Measurements from ENCODE around the gene MPV17L.
"Not testable (repeated sequence)": the region's sequence is repeated elsewhere in the genome, so short reads cannot be mapped to it uniquely, and the experiment has no call there.

Gene MPV17L

GRCh38 chr16:15409476-15409875, 13.9 kb downstream of the MPV17L start:
- DNase-seq (ENCODE audit: low spot score), result not testable (repeated sequence)

DNA sequence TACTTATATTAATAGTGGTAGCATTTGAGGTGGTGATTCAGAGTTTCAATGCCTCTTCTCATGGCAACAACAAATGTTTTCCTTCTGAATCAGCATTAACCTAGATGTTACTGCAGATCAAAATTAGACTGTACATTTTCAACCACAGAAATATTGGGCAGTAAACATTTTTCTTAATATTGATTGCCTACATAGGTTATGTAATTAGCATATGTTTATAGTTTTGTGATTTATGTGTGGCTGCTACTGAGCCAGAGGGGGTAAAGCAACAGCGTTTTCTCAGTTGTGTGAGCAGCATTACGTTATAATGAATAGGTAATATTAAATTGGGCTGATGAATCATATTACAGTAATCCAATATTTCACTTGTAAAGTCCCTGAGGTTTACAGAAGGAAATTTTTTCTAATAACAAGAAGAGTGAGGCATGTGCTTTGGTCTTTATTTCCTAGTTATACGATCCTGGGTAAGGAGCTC, 20.0 kb downstream of the MPV17L start:
- DNase-seq (ENCODE audit: low spot score), result no peak

- no peak for DNase-seq (ENCODE audit: low spot score)
Measured at GRCh38 chr16:15417197-15417596, 21.6 kb downstream of the MPV17L start.

DNA sequence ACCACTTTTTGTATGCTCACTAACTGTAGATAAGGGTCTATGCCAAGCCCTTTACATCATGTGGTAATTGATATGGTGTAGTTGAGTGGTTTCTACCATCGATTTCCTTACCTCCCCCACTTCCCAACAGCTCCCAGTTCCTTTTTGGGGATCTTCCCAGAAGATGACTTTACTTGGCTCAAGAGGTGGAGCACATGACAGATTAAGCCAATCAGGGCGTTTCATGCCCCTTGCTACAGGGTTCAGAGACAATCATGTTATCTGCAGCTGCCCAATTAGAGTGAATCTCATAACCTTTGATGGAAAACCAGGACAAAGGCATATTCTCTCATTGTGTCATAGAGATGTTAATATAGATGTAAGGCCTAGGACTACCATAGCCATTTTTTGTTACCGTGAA, 22.7 kb downstream of the MPV17L start:
- DNase-seq (ENCODE audit: low spot score), result no peak

DNA sequence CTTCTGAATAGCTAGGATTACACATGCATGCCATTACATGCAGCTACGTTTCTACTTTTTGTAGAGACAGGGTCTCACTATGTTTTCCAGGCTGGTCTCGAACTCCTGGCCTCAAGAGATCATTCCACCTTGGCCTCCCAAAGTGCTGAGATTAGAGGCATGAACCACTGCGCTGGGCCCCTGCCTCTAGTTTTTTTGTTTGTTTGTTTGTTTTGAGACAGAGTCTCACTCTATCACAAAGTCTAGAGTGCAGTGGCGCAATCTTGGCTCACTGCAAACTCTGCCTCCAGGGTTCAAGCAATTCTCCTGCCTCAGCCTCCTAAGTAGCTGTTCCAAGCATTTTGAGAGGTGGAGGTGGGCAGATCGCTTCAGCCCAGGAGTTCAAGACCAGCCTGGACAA, 26.1 kb downstream of the MPV17L start:
- DNase-seq (ENCODE audit: low spot score), result not testable (repeated sequence)

DNA sequence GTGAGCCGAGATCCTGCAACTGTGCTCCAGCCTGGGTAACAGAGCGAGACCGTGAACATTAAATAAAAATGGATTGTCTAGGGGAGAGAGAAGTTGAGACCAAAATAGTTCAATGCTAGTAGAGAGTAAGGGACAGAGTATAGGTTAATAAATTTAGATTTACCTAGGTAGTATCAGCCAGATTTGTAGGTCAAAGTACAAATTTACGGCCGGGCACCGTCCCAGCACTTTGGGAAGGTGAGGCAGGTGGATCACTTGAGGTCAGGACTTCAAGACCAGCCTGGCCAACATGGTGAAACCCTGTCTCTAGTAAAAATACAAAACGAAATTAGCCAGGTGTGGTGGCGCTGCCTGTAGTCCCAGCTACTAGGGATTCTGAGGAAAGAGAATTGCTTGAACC, 26.7 kb downstream of the MPV17L start:
- no peak for DNase-seq (ENCODE audit: low spot score)

GRCh38 chr16:15425861-15426260, 30.3 kb downstream of the MPV17L start:
- no peak for DNase-seq (ENCODE audit: low spot score)

DNA sequence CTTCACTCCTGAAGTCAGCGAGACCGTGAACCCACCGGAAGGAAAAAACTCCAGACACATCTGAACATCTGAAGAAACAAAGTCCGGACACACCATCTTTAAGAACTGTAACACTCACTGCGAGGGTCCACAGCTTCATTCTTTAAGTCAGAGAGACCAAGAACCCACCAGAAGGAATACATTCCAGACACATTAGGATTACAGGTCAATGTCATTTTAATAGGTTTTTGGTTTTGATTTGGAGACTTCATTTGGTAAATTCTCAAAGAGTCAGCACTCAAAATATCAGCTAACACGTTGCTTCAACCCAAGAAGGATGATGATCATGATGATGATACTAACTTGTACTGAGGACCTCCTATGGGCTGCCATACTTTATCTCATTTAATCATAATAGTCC, 31.2 kb downstream of the MPV17L start:
- no peak for DNase-seq (ENCODE audit: low spot score)

DNA sequence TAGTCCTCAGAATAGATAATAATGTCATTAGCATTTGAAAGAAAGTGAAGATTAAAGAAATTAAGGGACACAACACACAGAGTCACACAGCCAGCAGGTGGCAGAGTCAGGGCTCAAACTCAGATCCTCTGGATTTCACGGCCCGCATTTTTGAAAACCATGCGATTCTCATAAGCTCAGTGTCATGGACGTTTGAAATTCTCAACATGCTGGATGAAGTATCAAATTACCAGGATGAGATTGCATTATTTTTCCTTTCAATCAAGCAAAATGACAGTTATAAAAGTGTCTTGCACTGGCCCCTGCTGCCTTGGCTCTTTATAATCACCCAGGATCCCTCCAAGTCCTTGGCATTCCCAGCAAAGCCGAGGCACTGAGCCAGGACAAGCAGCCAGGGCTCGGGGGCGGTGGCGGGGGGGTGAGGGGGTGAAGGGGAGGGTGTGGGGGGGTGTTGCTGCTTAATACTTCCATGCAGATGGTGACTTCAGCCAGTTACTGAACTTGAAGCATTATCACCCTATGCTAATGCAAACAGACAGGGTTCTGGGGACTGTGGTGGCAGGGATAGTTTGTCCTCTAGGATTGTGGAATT, 32.2 kb downstream of the MPV17L start:
- DNase-seq (ENCODE audit: low spot score), result peak; percentile 44

- not testable (repeated sequence) for DNase-seq (ENCODE audit: low spot score)
Measured at GRCh38 chr16:15430884-15431283, 35.3 kb downstream of the MPV17L start.

- DNase-seq (ENCODE audit: low spot score), result no peak
Measured at GRCh38 chr16:15434079-15434424, 38.5 kb downstream of the MPV17L start.

- peak; percentile 74 for DNase-seq (ENCODE audit: low spot score)
Measured at GRCh38 chr16:15434425-15435215, 39.1 kb downstream of the MPV17L start, which contains the start of gene BMERB1. Gene BMERB1, plus strand, starts transcription at chr16:15434588. Its CDS starts 66 bp downstream, at chr16:15434654.

- DNase-seq (ENCODE audit: low spot score), result no peak
Measured at GRCh38 chr16:15435216-15435864, 39.8 kb downstream of the MPV17L start.

GRCh38 chr16:15439102-15439501, 43.5 kb downstream of the MPV17L start:
- DNase-seq (ENCODE audit: low spot score), result no peak

DNA sequence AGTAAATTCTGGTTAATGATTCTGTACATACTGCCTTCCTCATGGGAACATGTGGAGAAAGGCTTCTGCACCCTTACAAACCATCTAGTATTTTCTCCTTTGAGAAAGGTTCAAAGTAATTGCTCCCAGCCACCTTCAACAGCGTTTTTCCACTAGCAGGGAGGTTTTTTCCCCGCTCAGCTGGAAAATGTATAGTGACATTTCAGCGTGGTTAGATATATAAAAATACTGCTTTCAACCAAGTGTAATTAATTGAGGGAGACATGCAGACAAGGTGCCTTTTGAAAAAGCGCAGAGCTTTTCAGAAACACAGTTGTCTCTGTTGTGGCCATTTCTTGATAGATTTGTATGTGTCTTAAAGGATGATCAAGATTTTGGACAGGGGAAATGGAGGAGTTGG, 44.0 kb downstream of the MPV17L start:
- DNase-seq (ENCODE audit: low spot score), result no peak

DNA sequence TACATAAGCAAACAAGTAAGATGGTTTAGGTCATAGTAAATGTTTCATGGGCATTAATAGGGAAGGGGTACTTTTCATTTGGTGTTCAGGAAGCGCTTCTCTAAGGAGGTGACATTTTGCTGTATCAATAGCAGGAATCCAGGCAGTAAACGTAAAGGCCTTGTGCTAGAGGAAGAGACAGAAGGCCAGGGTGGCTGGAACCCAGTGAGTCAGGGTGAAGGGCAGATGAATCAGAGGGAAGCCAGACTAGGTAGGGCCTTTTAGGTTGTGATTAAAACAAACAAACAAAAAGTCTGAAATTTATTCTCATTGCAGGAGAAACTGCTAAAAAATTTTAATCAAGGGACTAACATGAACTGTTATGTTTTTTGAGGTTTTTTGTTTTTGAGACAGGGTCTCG, 45.3 kb downstream of the MPV17L start:
- DNase-seq (ENCODE audit: low spot score), result no peak

- DNase-seq (ENCODE audit: low spot score), result not testable (repeated sequence)
Measured at GRCh38 chr16:15442140-15442539, 46.6 kb downstream of the MPV17L start.

- no peak for DNase-seq (ENCODE audit: low spot score)
Measured at GRCh38 chr16:15443753-15444152, 48.2 kb downstream of the MPV17L start.

DNA sequence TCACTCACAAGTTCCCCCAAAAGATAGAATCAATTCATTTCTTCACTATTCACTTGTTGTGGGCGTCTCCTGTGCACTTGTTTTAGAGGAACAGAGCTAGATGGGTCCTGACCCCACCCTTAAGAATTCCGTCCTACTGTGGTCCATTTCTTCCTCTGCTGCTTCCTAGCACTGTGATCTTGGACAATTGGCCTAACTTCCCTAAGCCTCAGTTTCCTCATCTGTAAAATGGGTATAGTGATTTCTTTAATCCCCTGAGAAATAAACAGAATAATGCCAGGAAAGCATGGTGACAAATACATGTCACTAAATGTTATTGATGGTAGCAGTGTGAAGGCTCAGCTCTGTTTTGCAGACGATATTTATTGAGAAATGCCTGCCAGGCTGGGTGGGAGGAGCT, 48.7 kb downstream of the MPV17L start:
- no peak for DNase-seq (ENCODE audit: low spot score)

DNA sequence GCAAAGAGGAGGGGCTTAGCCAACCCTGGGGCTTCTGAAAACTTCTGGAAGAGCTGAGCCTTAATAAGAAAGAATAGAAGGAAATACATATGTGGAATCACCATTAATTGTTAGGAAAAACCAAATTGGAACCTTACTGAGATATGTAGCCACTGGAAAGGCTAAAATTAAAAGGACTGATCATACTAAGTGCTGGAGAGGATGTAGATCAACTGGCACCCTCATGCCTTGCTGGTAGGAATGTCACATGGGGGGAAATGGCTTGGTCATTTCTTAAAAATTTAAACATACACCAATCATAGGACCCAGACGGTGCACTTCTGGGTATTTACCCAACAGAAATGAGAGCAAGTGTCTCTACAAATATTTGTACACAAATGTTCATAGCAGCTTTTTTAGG, 49.9 kb downstream of the MPV17L start:
- DNase-seq (ENCODE audit: low spot score), result no peak

GRCh38 chr16:15446901-15447300, 51.3 kb downstream of the MPV17L start:
- DNase-seq (ENCODE audit: low spot score), result no peak

- DNase-seq (ENCODE audit: low spot score), result no peak
Measured at GRCh38 chr16:15450624-15451023, 55.1 kb downstream of the MPV17L start.

DNA sequence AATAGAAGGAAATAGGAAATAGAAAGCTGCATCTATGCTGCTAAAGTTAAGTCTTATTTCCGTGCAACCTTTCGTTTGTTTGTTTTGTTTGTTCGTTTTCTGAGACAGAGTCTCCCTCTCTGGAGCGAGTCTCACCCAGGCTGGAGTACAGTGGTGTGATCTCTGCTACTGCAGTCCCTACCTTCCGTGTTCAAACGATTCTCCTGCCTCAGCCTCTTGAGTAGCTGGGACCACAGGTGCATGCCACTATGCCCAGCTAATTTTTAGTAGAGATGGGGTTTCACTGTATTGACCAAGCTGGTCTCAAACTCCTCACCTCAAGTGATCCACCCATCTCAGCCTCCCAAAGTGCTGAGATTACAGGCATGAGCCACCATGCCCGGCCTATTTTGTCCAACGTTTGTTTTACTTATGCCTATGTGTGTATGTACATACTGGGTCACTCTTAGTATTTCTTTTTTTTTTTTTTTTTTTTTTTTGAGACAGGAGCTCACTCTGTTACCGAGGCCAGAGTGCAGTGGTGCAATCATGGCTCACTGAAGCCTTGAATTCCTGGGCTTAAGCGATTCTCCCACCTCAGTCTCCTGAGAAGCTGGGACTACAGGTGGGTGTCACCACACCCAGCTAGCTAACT, 55.7 kb downstream of the MPV17L start:
- DNase-seq (ENCODE audit: low spot score), result no peak
